HFF-Myc (cell line): ENCODE data around the gene NR1I2.

Source experiments
- DNase-seq: peaks from one replicate; pipeline ENCODE4 v3.0.0-alpha.2; 2011; ENCODE audit warnings: low read depth; ENCODE audit errors: extremely low read depth
- H3K4me3 ChIP-seq: replicated peaks from 2 replicates; pipeline ENCODE4 v1.5.1; 2011; ENCODE audit warnings: low read depth, mild to moderate bottlenecking, control low read depth, low read length
- CTCF ChIP-seq: IDR thresholded peaks from 2 replicates; pipeline ENCODE4 v1.5.1; 2012; ENCODE audit warnings: mild to moderate bottlenecking, low read depth, low read length, control low read depth; ENCODE audit errors: missing control alignments

Gene NR1I2

GRCh38 chr3:119841808-119842471, 60.0 kb downstream of the NR1I2 start:
- H3K4me3 ChIP-seq = no peak overlapping the region
- no peak for DNase-seq
- no peak for TF ChIP-seq CTCF

GRCh38 chr3:119849126-119849525, 67.2 kb downstream of the NR1I2 start:
- no peak for DNase-seq
- H3K4me3 ChIP-seq = no peak overlapping the region
- TF ChIP-seq CTCF = no peak

- DNase-seq = no peak
- no peak for TF ChIP-seq CTCF
- H3K4me3 ChIP-seq = no peak overlapping the region
Measured at GRCh38 chr3:119856695-119857094, 74.8 kb downstream of the NR1I2 start.

GRCh38 chr3:119858957-119859356, 77.1 kb downstream of the NR1I2 start:
- no peak for TF ChIP-seq CTCF
- no peak overlapping the region for H3K4me3 ChIP-seq
- no peak for DNase-seq

- no peak for DNase-seq
- TF ChIP-seq CTCF = no peak
Measured at GRCh38 chr3:119859728-119860127, 77.8 kb downstream of the NR1I2 start.

GRCh38 chr3:119861681-119862080, 79.8 kb downstream of the NR1I2 start:
- DNase-seq = no peak
- no peak overlapping the region for H3K4me3 ChIP-seq
- no peak for TF ChIP-seq CTCF

More at GRCh38 chr3:119859728-119860127, 77.8 kb downstream of the NR1I2 start:
- no peak overlapping the region for H3K4me3 ChIP-seq

- no peak for DNase-seq
- H3K4me3 ChIP-seq = no peak overlapping the region
- TF ChIP-seq CTCF = no peak
Measured at GRCh38 chr3:119862616-119863015, 80.7 kb downstream of the NR1I2 start.
